ENCODE measurements around the gene UBAP1. TPM values are rescaled to one million over a fixed set of nuclear protein-coding genes. Genes with fewer than 3 reads are reported as not detected.
A peak's percentile ranks its signal among the peaks of the same experiment; 100 is the strongest.

The UBAP1 gene
- total and polyA plus RNA-seq, 9 of the 15 experiments (the other 6 are each of a cell fraction or from before 2014, with no cell fraction given): 1.3 to 33.4 (median 16.5) TPM

- no peaks in the 10 kb centered on the region for H3K36me3 ChIP-seq (ENCODE audit: control insufficient read depth, insufficient read depth, low read length)
- DNase-seq (ENCODE audit: extremely low read depth in 1 of 4, low spot score in 3 of 4): no peak
- in situ Hi-C loops (cut with MboI): no loop called here
Observed at GRCh38 chr9:34157898-34158297, 20.9 kb upstream of the UBAP1 start.

GRCh38 chr9:34158362-34158869, 20.4 kb upstream of the UBAP1 start:
- Histone ChIP-seq H3K79me2 (ENCODE audit: control insufficient read depth, insufficient read depth, low read length) (no peaks in the 10 kb centered on the region), H3K4me1 (replicated peaks in 1 of 2; ENCODE audit: control insufficient read depth in 2 of 2, insufficient read depth in 2 of 2, low read length in 2 of 2) (peaks cover 0 to 21% of the 10 kb centered on the region in 2 experiments; a peak in 4 of 5 replicates), H3K9ac (ENCODE audit: insufficient read depth in 1 of 2, low read depth in 2 of 2, low read length in 2 of 2) (peak overlapping the region; percentile 36 to 62; a peak in 3 of 4 replicates), H4K20me1 (replicated peaks; ENCODE audit: control insufficient read depth, insufficient read depth, low read length) (no peaks in the 10 kb centered on the region), H3K27me3 (ENCODE audit: control insufficient read depth in 2 of 2, insufficient read depth in 2 of 2, low read length in 2 of 2) (no peaks in the 10 kb centered on the region), H3K4me2 (ENCODE audit: insufficient read depth, low read length) (peak overlapping the region; percentile 51), H2AFZ (ENCODE audit: low read depth, low read length) (peak overlapping the region; percentile 82), H3K9me3 (replicated peaks; ENCODE audit: control insufficient read depth, insufficient read depth, low read depth, low read length) (no peaks in the 10 kb centered on the region), H3K9me1 (ENCODE audit: control insufficient read depth, insufficient read depth, low read length) (no peaks in the 10 kb centered on the region), H3K27ac (ENCODE audit: extremely low read depth, low read depth, low read length) (peak overlapping the region; percentile 73), H3K36me3 (ENCODE audit: control insufficient read depth, insufficient read depth, low read length) (no peaks in the 10 kb centered on the region), H3K4me3 (no peak overlapping the region)
- BruUV-seq (replicated peaks): no TSS peak
- POLR2A ChIA-PET: interaction anchor here (0.7 to 2.9 kb wide), 7 partner anchors 9 to 683 kb away, joined by 3 to 22 read pairs (median 3); partner anchors contain the start of gene UBAP1
- FAIRE-seq (peak; percentile 93), ATAC-seq (peak; percentile 95), DNase-seq (ENCODE audit: extremely low read depth in 1 of 4, low spot score in 3 of 4) (peak; percentile 64 to 73 (median 68))
- in situ Hi-C loops (cut with MboI): no loop called here
- CTCF ChIA-PET (ENCODE audit: low intra/inter-chr PET ratio): no interaction called here
- intact Hi-C loops (cut with micrococcal nuclease): no loop called here
- WGBS (ENCODE audit: insufficient coverage, low coverage, missing lambda C conversion rate): 22% methylated on average over 6 of the region's 6 CpGs
- TF ChIP-seq MAFG (tag; conservative IDR thresholded peaks at IDR 0.05): peak; percentile 85
- TF ChIP-seq MTA1 (IDR thresholded peaks at IDR 0.05; ENCODE audit: borderline replicate concordance): no peak
- no peak for TF ChIP-seq PURB (CRISPR knock-in tag; IDR thresholded peaks at IDR 0.05; ENCODE audit: low read depth)
- no peak for TF ChIP-seq DEAF1 (CRISPR knock-in tag; IDR thresholded peaks at IDR 0.05)
- no peak for TF ChIP-seq ZC3H8 (IDR thresholded peaks at IDR 0.05)
- peak; percentile 83 for TF ChIP-seq BACH1 (tag; IDR thresholded peaks at IDR 0.05)
- no peak for TF ChIP-seq SMARCB1 (IDR thresholded peaks at IDR 0.05; ENCODE audit: insufficient read length, low read depth)
- peak; percentile 80 for TF ChIP-seq DPF2 (IDR thresholded peaks at IDR 0.05)
- peak; percentile 74; the same call in 1 of the 2 replicates for TF ChIP-seq PHF21A (IDR thresholded peaks at IDR 0.05; ENCODE audit: borderline replicate concordance, low read depth)
- no peak for TF ChIP-seq ZNF764 (CRISPR knock-in tag; IDR thresholded peaks at IDR 0.05; ENCODE audit: low read depth)
- TF ChIP-seq ZFP91 (CRISPR knock-in tag; IDR thresholded peaks at IDR 0.05): no peak
- peak; percentile 62 for TF ChIP-seq SMARCA4 (IDR thresholded peaks at IDR 0.05)

More at GRCh38 chr9:34157898-34158297, 20.9 kb upstream of the UBAP1 start:
- ATAC-seq: no peak; the same call in 2 of the 3 replicates
- no peaks in the 10 kb centered on the region for H3K9me3 ChIP-seq (replicated peaks; ENCODE audit: control insufficient read depth, insufficient read depth, low read depth, low read length)
- H3K27ac ChIP-seq (ENCODE audit: extremely low read depth, low read depth, low read length): peak overlapping the region; percentile 73
- H3K27me3 ChIP-seq (ENCODE audit: control insufficient read depth in 2 of 2, insufficient read depth in 2 of 2, low read length in 2 of 2): no peaks in the 10 kb centered on the region
- POLR2A ChIA-PET: interaction anchor here (1.3 to 2.9 kb wide), 3 partner anchors 10 to 31 kb away, joined by 3 to 22 read pairs (median 4); partner anchors contain the start of gene UBAP1
- no peaks in the 10 kb centered on the region for H3K79me2 ChIP-seq (ENCODE audit: control insufficient read depth, insufficient read depth, low read length)
- no peak overlapping the region for H3K4me3 ChIP-seq
- no peak for FAIRE-seq
- intact Hi-C loops (cut with micrococcal nuclease): no loop called here
- H3K9ac ChIP-seq (ENCODE audit: insufficient read depth in 1 of 2, low read depth in 2 of 2, low read length in 2 of 2): peak overlapping the region in 1 of 2 experiments; percentile 62; a peak in 2 of 4 replicates
- no peaks in the 10 kb centered on the region for H3K9me1 ChIP-seq (ENCODE audit: control insufficient read depth, insufficient read depth, low read length)
- H3K4me1 ChIP-seq (replicated peaks in 1 of 2; ENCODE audit: control insufficient read depth in 2 of 2, insufficient read depth in 2 of 2, low read length in 2 of 2): peaks cover 2 to 19% of the 10 kb centered on the region in 2 experiments; a peak in 3 of 5 replicates
- CTCF ChIA-PET (ENCODE audit: low intra/inter-chr PET ratio): no interaction called here
- WGBS (ENCODE audit: insufficient coverage, low coverage, missing lambda C conversion rate): 46% methylated on average over 2 of the region's 2 CpGs
- H3K4me2 ChIP-seq (ENCODE audit: insufficient read depth, low read length): no peak overlapping the region
- no peak for TF ChIP-seq CBX1 (IDR thresholded peaks at IDR 0.05; ENCODE audit: low read depth)
- TF ChIP-seq BCOR (IDR thresholded peaks at IDR 0.05): peak; percentile 72
- TF ChIP-seq RBM22 (IDR thresholded peaks at IDR 0.05; ENCODE audit: low read depth, low read length, poor library complexity, severe bottlenecking): no peak
- TF ChIP-seq RBM25 (IDR thresholded peaks at IDR 0.05; ENCODE audit: low read depth, low read length, severe bottlenecking): peak; percentile 64
- peak; percentile 94 for TF ChIP-seq ZNF121 (CRISPR knock-in tag; conservative IDR thresholded peaks at IDR 0.05)
- H4K20me1 ChIP-seq (replicated peaks; ENCODE audit: control insufficient read depth, insufficient read depth, low read length): no peaks in the 10 kb centered on the region
- no TSS peak for BruUV-seq (replicated peaks)
- peak overlapping the region; percentile 82 for H2AFZ ChIP-seq (ENCODE audit: low read depth, low read length)
